Astrocyte (in vitro differentiated cells and primary cell): ENCODE results near the gene MYOZ3.

Experiments used
- CTCF ChIP-seq: IDR thresholded peaks from 2 replicates; pipeline ENCODE4 v1.5.1; 2011; ENCODE audit warnings: low read depth, mild to moderate bottlenecking, inconsistent platforms, low read length, moderate library complexity; ENCODE audit not compliant: insufficient read depth
- EZH2 ChIP-seq: IDR thresholded peaks from 2 replicates; pipeline ENCODE4 v1.6.1; 2012; ENCODE audit warnings: mild to moderate bottlenecking, low read length, inconsistent platforms; ENCODE audit not compliant: insufficient read depth

DNA sequence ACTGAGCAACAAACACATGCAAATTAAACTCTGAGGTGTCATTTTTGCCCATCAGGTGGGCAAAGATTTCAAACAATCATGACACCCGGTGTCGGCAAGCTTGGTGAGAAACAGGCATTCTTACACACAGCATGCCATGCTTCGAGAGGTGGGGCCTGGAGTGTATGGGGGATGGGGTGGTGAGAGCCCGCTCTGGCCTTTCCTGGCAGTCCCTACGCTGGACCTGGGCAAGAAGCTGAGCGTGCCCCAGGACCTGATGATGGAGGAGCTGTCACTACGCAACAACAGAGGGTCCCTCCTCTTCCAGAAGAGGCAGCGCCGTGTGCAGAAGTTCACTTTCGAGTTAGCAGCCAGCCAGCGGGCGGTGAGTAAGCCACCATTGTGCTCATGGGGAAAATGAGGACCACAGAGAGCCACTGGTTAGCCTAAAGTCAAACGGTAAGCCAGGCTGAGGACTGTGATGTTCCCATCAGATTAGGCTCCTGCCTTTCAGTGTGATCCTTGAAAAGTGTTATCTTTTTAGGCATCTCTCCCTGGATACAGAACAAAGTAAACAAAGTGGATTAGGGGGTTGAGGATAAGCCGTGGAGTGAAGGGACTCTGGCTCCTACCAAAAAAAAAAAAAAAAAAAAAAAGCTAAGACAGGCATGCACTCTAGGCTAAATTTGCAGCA lies 9.4 kb downstream of the MYOZ3 start:
- TF ChIP-seq CTCF (no peak), EZH2 (no peak)
